ENCODE measurements around the gene WNK4.
"Not testable (repeated sequence)": the region's sequence is repeated elsewhere in the genome, so short reads cannot be mapped to it uniquely, and the experiment has no call there.

Gene WNK4

DNA sequence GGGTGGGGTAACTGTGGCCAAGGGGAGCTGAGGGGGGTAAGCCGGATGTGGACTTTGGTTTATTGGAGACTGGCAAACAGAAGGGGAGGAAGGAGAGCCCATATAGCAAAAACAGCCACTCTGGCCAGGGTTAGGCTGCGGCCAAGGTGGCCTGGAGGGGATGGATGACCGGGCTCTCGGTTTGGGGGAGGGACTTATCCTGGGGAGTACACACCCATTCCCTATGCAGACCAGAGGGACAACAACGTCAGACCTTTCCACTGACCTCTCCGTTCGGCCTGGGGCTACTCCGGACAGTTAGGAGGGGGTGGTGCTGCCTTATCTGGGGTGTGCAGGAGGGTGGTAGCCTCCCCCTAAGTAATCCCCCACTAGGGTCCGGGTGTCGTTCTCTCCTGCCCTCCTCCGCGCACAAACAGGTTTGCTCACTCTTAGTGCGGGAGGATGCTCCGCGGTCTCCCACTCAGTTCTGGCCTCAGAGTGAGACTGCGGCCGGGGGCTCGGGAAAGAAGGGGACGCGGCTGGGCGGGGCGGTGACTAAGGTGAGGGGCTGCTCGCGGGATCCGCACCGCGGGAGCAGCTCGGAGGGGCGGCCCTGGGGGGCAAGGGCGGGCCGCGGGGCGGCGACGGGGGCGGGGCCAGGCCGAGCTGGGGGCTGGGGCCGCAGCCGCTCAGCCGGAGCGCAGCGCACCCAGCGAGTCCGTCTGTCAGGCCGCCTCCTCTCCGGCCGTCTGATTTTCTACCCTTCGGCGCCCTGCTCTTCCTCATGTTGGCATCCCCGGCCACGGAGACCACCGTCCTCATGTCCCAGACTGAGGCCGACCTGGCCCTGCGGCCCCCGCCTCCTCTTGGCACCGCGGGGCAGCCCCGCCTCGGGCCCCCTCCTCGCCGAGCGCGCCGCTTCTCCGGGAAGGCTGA, at the start of gene WNK4:
Gene WNK4 (plus strand): TSS at position 675 of the 915 bp plus-strand sequence. CDS start 89 bp downstream, at position 764.
- in situ Hi-C loops (cut with HindIII; ENCODE audit: low pct_unique_long_range_greater_than_20kb, low sequenced_read_pairs), result no loop called here
- no peak for TF ChIP-seq JUND (IDR thresholded peaks at IDR 0.05; ENCODE audit: low read depth)
- peak in 1 of 2 experiments; percentile 60 for DNase-seq (ENCODE audit: low read depth in 1 of 2, low spot score in 1 of 2)

DNA sequence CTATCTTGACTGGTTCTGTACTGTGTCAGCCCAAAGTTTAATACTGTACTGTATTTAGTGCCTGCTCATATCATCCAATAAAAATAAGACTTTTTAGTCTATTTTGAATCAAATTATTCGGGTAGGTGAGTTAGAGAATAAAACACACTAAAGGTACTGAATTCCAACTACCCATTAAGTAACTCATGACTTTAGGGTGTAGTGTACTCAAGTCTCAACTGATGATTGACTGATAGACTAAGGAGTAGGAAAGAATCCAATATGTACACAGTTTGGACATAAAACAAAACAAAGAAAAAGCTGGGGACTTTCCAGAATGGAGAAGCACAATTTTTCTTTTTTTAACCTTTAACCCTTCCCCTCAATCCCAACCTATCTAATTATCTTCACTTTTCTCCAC, 39.7 kb upstream of the WNK4 start:
- TF ChIP-seq JUND (IDR thresholded peaks at IDR 0.05; ENCODE audit: low read depth), result no peak
- peak; percentile 48 to 51 for DNase-seq (ENCODE audit: low read depth in 1 of 2, low spot score in 1 of 2)
- in situ Hi-C loops (cut with HindIII; ENCODE audit: low pct_unique_long_range_greater_than_20kb, low sequenced_read_pairs), result no loop called here

DNA sequence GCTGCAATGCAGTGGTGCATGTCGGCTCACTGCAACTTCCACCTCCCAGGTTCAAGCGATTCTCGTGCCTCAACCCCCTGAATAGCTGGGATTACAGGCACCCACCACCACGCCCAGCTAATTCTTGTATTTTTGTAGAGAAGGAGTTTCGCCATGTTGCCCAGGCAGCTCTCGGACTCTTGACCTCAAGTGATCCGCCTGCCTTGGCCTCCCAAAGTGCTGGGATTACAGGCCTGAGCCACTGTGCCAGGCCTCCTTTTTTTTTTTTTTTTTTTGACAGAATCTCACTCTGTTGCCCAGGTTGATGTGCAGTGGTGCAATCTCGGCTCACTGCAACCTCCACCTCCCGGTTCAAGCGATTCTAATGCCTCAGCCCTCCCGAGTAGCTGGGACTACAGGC, 37.5 kb upstream of the WNK4 start:
- DNase-seq (ENCODE audit: low read depth in 1 of 2, low spot score in 1 of 2); in situ Hi-C loops (cut with HindIII; ENCODE audit: low pct_unique_long_range_greater_than_20kb, low sequenced_read_pairs): not testable (repeated sequence)

DNA sequence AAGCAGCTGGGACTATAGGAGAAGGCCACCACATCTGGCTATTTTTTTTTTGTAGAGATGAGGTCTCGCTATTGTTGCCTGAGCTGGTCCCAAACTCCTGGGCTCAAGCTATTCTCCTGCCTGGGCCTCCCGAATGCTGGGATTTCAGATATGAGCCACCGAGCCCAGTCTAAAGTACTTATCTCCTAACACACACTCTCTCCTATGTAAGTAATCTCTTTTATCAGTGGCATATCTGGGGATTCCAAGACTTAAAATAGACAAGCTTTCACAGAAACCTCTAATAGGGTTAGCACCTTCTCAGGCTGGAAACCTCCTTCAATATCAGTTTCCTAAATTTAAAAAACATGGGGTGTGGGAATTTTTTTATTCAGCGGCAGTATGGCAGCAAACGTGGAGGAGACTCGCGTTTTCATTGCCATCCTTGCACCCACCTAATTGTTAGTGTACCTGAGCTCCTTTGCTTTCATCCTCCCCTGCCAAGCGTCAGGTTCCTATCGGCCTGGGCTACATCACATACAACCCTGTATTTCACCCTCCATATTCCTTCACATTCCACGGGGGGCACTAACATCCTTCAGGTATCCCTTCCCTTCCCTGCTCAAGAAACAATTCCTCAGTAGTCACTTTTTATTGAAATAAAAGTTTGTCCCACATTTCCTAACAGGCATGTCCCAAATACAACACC, 36.7 kb upstream of the WNK4 start:
- DNase-seq (ENCODE audit: low read depth in 1 of 2, low spot score in 1 of 2), result peak in 1 of 2 experiments; percentile 38
- in situ Hi-C loops (cut with HindIII; ENCODE audit: low pct_unique_long_range_greater_than_20kb, low sequenced_read_pairs), result no loop called here

DNA sequence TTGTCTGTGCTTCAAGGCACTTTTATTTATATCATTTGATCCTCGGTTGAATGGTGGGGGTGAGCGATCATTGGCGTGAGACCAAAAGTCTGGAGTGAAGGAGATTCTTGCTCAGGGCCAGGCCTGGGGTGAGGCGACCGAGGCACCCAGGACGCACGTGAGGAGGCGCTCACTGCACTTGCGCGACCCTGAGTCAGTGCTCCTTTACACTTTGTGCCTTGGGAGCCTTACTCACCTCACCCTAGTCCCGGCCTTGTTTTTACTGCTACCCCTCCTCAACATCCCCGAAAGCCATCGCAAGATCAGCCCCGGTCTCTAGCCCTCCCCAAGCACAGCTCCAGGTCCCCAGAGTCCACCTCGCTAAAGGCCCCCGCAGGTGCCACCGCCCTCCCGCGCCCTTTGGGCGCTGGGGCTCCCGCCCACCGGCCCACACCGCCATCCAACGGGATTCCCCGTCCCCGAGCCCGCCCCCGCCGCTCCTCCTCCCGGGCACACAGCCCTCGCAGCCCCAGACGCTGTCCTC, 36.1 kb upstream of the WNK4 start:
- DNase-seq (ENCODE audit: low read depth in 1 of 2, low spot score in 1 of 2), result peak; percentile 70 to 75
- in situ Hi-C loops (cut with HindIII; ENCODE audit: low pct_unique_long_range_greater_than_20kb, low sequenced_read_pairs), result no loop called here
- TF ChIP-seq JUND (IDR thresholded peaks at IDR 0.05; ENCODE audit: low read depth), result no peak

More for the DNA sequence above, 36.7 kb upstream of the WNK4 start:
- TF ChIP-seq JUND (IDR thresholded peaks at IDR 0.05; ENCODE audit: low read depth), result no peak

DNA sequence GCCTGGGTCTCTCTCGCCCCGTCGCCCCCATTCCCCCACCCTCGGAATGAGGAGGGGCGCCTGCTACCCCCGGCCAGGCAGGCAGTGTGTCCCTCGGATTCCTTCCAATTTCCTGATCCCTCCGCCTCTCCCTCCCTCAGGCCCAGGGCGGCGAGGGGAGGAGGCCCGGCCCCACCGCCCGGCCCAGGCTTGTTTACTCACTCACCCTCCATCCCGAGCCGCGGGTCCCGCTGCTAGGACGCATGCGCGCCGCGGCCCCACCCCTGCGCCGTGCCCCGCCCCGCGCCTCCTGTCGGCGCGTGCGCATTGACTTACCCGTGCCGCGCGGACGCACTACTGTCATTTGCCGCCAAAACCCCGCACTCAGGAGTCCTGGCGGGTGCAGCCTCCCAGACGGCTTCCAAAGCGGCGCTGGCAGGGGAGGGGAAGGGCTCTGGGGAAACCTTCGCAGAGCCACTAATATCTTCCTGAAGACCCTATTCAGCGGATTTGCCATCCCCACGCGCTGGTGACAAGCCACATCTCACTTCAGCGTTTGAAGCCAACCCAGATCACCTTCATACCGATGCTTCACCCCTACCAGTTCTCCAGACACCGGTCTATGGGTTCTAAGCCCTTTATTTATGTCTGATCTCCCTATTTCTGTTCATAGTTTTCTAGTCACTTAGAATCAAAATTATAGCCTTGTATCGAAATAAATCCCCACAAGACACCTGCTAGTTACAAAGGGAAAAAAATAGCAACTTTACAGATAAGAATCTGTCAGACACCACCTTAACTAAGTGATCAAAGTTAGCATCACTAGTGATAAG, 35.4 kb upstream of the WNK4 start, which contains the start of gene EZH1:
Gene EZH1 (minus strand): TSS at position 235 of the 812 bp plus-strand sequence. CDS start 16,099 bp downstream, outside the sequence.
- no peak for TF ChIP-seq JUND (IDR thresholded peaks at IDR 0.05; ENCODE audit: low read depth)
- DNase-seq (ENCODE audit: low read depth in 1 of 2, low spot score in 1 of 2), result peak; percentile 97 to 99
- in situ Hi-C loops (cut with HindIII; ENCODE audit: low pct_unique_long_range_greater_than_20kb, low sequenced_read_pairs), result no loop called here

DNA sequence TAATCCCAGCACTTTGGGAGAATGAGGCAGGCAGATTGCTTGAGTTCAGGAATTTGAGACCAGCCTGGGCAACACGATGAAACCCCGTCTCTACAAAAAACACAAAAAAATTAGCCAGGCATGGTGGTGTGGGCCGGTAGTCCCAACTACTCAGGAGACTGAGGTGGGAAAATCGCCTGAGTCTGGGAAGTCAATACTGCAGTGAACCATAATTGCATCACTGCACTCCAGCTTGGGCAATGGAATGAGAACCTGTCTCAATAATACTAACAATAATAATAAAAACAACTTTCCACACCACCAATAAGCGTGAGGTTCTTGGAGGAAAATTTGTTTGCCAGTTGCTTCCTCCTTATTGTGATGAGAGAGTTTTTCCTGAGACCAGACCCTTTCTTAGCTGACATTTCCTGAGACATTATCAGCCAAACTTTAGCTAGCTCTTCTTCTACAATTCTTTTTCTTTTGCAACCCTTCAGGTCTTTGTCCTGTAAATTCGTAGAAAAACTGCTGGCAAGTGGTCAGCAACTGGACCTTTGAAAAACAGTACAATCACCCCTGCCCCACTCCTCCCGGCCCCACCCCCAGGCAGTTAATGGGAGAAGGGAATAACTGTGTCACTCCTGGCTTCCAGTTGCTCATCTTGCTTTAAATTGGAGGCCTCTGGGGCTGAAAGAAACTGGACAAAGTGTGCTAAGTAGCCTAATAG, 32.1 kb upstream of the WNK4 start:
- no peak for TF ChIP-seq JUND (IDR thresholded peaks at IDR 0.05; ENCODE audit: low read depth)
- no peak for DNase-seq (ENCODE audit: low read depth in 1 of 2, low spot score in 1 of 2)
- in situ Hi-C loops (cut with HindIII; ENCODE audit: low pct_unique_long_range_greater_than_20kb, low sequenced_read_pairs), result no loop called here

DNA sequence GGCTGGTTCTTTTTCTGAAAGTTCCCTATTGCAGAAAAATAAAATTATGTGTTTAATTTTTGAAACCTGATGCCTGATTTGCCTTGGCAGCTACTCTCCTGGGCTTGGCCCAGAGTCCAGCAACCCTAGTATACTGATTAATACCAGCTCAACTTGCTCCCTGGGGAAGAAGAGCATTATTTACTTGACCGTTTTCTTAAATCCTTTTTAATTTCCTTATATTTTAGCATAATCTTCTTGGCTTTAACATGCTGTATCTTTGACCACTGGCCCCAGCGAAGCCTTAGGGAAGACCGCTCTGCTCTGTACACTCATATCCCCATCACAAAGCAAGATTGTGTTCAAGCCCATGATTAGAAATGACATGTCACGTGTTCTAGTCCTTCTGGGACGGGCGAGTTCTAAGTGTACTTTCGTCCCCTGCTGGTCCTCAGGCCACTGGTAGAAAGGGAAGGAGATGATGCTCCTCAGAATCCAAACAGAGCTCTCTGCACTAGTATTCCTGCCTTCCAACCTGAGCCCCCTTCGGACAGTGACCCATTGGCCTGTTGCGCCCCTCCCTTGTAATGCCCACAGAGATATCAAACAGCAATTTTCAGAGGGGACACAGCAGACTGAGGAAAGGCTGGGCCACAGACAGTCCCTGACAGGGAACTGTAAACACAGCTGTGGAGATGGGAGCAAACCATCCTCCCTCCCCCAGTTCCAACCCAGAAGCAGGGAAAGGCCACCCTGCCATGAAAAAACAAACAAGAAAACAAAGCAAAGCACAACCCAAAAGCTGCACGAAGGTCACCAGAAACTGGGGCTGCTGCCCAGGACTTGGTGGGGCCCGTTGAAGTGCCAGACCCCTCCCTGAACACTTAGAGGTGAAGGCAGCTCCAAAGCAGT, 31.3 kb upstream of the WNK4 start:
- DNase-seq (ENCODE audit: low read depth in 1 of 2, low spot score in 1 of 2), result no peak
- in situ Hi-C loops (cut with HindIII; ENCODE audit: low pct_unique_long_range_greater_than_20kb, low sequenced_read_pairs), result no loop called here
- no peak for TF ChIP-seq JUND (IDR thresholded peaks at IDR 0.05; ENCODE audit: low read depth)

DNA sequence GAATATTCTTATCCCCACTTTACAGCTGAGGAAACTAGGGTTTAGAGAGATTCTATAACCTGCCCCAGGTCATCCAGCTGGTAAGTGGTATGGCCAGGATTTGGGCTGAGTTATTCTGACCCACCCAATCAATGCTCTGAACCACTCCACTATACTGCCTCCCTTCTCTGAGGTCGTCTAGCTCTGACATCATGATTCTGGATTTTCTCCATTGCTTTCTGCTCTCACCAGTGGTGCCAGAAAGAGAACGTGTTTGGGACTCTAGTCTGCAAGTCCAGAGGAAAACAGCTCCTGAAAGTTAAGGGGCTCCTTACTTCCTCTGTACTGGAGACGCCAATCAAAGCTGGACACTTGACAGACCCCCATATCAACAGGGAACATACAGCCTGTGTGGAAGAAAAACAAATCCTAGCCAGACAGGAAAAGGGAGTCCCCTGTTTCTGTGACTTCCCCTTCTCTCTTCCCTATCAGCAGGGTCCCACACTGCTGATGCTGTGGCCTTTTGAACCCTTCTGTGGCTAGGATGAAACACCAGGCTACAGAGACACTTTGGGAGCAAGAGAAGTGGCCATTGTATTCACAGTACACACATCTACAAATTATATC, 29.6 kb upstream of the WNK4 start:
- TF ChIP-seq JUND (IDR thresholded peaks at IDR 0.05; ENCODE audit: low read depth), result no peak
- DNase-seq (ENCODE audit: low read depth in 1 of 2, low spot score in 1 of 2), result no peak
- in situ Hi-C loops (cut with HindIII; ENCODE audit: low pct_unique_long_range_greater_than_20kb, low sequenced_read_pairs), result no loop called here

DNA sequence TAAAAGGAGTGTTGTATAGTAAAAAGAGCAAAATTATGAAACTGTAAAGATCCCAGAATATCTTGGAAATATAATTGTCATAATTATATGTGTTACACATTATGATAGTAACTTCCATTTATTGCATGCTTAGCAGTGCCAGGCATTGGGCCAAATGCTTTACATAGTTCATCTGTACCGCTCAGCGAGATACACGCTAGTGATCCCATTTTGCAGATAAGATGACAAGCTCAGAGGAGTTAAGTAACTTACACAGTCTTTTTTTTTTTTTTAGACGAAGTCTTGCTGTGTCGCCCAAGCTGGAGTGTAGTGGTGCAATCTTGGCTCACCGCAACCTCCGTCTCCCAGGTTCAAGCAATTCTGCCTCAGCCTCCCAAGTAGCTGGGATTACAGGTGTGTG, 28.8 kb upstream of the WNK4 start:
- in situ Hi-C loops (cut with HindIII; ENCODE audit: low pct_unique_long_range_greater_than_20kb, low sequenced_read_pairs), result no loop called here
- no peak for TF ChIP-seq JUND (IDR thresholded peaks at IDR 0.05; ENCODE audit: low read depth)
- DNase-seq (ENCODE audit: low read depth in 1 of 2, low spot score in 1 of 2), result no peak
